Left colon (tissue), 2 donors: ENCODE results near the gene DNM2. TPM values are rescaled to one million over a fixed set of nuclear protein-coding genes. Genes with fewer than 3 reads are reported as not detected.
"Not testable (repeated sequence)": the region's sequence is repeated elsewhere in the genome, so short reads cannot be mapped to it uniquely, and the experiment has no call there.

Experiments used
- ATAC-seq: fragments of 200-7000 bp; cut with Tn5 transposase; one replicate; pipeline ENCODE4 v1.9.1; 2020; ENCODE audit warnings: mild to moderate bottlenecking, moderate library complexity
- DNase-seq, 2 donors: peaks; one replicate each; pipeline ENCODE4 v3.0.0-alpha.2; 2020
- intact Hi-C, 2 donors: fragments of 100-400 bp; cut with DNase I in 1 of 2; cut with micrococcal nuclease in 1 of 2; formaldehyde crosslinking; loops; one replicate each; pipeline versions ENCODE4 v1.11.2 to v1.14.0; 2022; cut with DNase I, micrococcal nuclease
- microRNA-seq, 2 donors: library from miRNA; unstranded; fragments of <30 nt; microRNA quantifications; one replicate each; pipeline versions ENCODE4 v1.1.0 to v1.2.0, GENCODE V29; 2020
- total RNA-seq, 2 donors: library from RNA; stranded (reverse); fragmentation: NEBNext Ultra II Directional; extraction: Animal tissue kit (Norgen Biotek cat#: 25700); gene quantifications; one replicate each; pipeline ENCODE4 v1.2.1, GENCODE V29; 2021
- donor health status: DM: no; HTN: no; CAD: no.
- donor health status: DM: yes; HTN: yes; CAD: no.

The DNM2 gene
- total RNA-seq, 2 donors from 2014 or later: 446 to 618 TPM

- DNase-seq (no peak), ATAC-seq (no peak)
- intact Hi-C loops: no loop called here
Measured at GRCh38 chr19:10868872-10869547, 151.1 kb downstream of the DNM2 start.

- intact Hi-C loops, ATAC-seq: not testable (repeated sequence)
- DNase-seq: peak in 1 of 2 donors; percentile 58
Measured at GRCh38 chr19:10869872-10870311, 152.0 kb downstream of the DNM2 start.

- DNase-seq: no peak
- ATAC-seq: no peak
- intact Hi-C loops: no loop called here
Measured at GRCh38 chr19:10870501-10870954, 152.6 kb downstream of the DNM2 start.

- peak; percentile 88 for ATAC-seq
- intact Hi-C loops: no loop called here
- DNase-seq: peak; percentile 99
Measured at GRCh38 chr19:10870955-10871603, 153.2 kb downstream of the DNM2 start, which contains the start of gene CARM1. CARM1 (plus strand) TSS chr19:10871553; CDS start chr19:10871703, 150 bp downstream.

- peak; percentile 63 to 64 for DNase-seq
- ATAC-seq: peak; percentile 2
- intact Hi-C loops: no loop called here
Measured at GRCh38 chr19:10871711-10872545, 154.0 kb downstream of the DNM2 start.

- intact Hi-C loops: no loop called here
- DNase-seq: no peak
- ATAC-seq: no peak
Measured at GRCh38 chr19:10872546-10873107, 154.7 kb downstream of the DNM2 start.

- intact Hi-C loops: no loop called here
- ATAC-seq (peak; percentile 14), DNase-seq (no peak)
Measured at GRCh38 chr19:10874024-10874423, 156.1 kb downstream of the DNM2 start.

- ATAC-seq (no peak), DNase-seq (no peak)
- intact Hi-C loops: no loop called here
Measured at GRCh38 chr19:10876459-10877240, 158.8 kb downstream of the DNM2 start.

GRCh38 chr19:10877608-10878007 is 159.7 kb downstream of the DNM2 start:
- ATAC-seq, DNase-seq, intact Hi-C loops: not testable (repeated sequence)

- ATAC-seq: no peak
- intact Hi-C loops: no loop called here
- no peak for DNase-seq
Measured at GRCh38 chr19:10878253-10878652, 160.4 kb downstream of the DNM2 start.

Small RNA genes lying within 50 kb of the gene (microRNA-seq; reads per million reads assigned to microRNA genes)
- gene MIR199A1: 1.1 to 5.4 reads per million in 2 donors
- gene MIR4748: 1.1 to 1.4 reads per million in 2 donors
- gene MIR638: 0 reads per million in 2 donors
- gene MIR6793: 1.1 to 4.1 reads per million in 2 donors

Other genes starting within 250 kb of the DNM2 start
- gene KEAP1, start 214.7 kb upstream of the DNM2 start, total RNA-seq: 10 to 100 TPM; 52.3 to 54.5 TPM
- gene S1PR5, start 200.6 kb upstream of the DNM2 start, total RNA-seq: under 1 TPM; 0.15 to 0.20 TPM
- 10 to 100 TPM; 87.0 to 93.9 TPM for gene ATG4D, start 174.2 kb upstream of the DNM2 start, total RNA-seq
- gene KRI1, start 152.1 kb upstream of the DNM2 start, total RNA-seq: 10 to 100 TPM; 12.9 to 14.9 TPM
- gene CDKN2D, start 149.1 kb upstream of the DNM2 start, total RNA-seq: 10 to 100 TPM in 1 of 2 donors, 1 to 10 TPM in 1; 9.3 to 12.5 TPM
- gene AP1M2, start 130.8 kb upstream of the DNM2 start, total RNA-seq: 100 to 1,000 TPM; 116 to 158 TPM
- gene SLC44A2, start 92.5 kb upstream of the DNM2 start, total RNA-seq: 100 to 1,000 TPM; 124 to 153 TPM
- 100 to 1,000 TPM; 129 to 181 TPM for gene ILF3, start 63.7 kb upstream of the DNM2 start, total RNA-seq
- gene QTRT1, start 16.6 kb upstream of the DNM2 start, total RNA-seq: 10 to 100 TPM; 76.9 to 78.6 TPM
- 10 to 100 TPM; 16.9 to 19.5 TPM for gene TMED1, start 118.1 kb downstream of the DNM2 start, total RNA-seq
- gene C19orf38, start 130.3 kb downstream of the DNM2 start, total RNA-seq: under 1 TPM; 0.49 to 0.98 TPM
- gene CARM1, start 153.5 kb downstream of the DNM2 start, total RNA-seq: 10 to 100 TPM; 48.3 to 58.3 TPM
- 10 to 100 TPM; 57.8 to 64.8 TPM for gene YIPF2, start 210.6 kb downstream of the DNM2 start, total RNA-seq
- gene TIMM29, start 210.7 kb downstream of the DNM2 start, total RNA-seq: 10 to 100 TPM; 23.0 to 24.6 TPM
- gene SMARCA4, start 243.0 kb downstream of the DNM2 start, total RNA-seq: 10 to 100 TPM; 68.7 to 98.6 TPM